Fibroblast of lung (primary cell): Measurements from ENCODE around the gene CUL2. TPM values are rescaled to one million over a fixed set of nuclear protein-coding genes. Genes with fewer than 3 reads are reported as not detected.

Experiments used
- DNase-seq, 2 donors: peaks; one replicate each; pipeline versions ENCODE4 v3.0.0 to v3.0.0-alpha.2; 2010; ENCODE audit warnings: low read depth in 2 of 2
- H2AFZ ChIP-seq: 2 replicates; pipeline ENCODE4 v1.5.1; 2012; ENCODE audit warnings: low read length, control low read depth, inconsistent platforms
- H3K27ac ChIP-seq: 2 replicates; pipeline ENCODE4 v1.5.1; 2011; ENCODE audit warnings: low read length, control low read depth; ENCODE audit not compliant: insufficient read depth
- H3K27me3 ChIP-seq: 2 replicates; pipeline ENCODE4 v1.5.1; 2011; ENCODE audit warnings: mild to moderate bottlenecking, low read length; ENCODE audit not compliant: control insufficient read depth, insufficient read depth
- H3K36me3 ChIP-seq: 2 replicates; pipeline ENCODE4 v1.5.1; 2011; ENCODE audit warnings: low read length; ENCODE audit not compliant: control insufficient read depth, insufficient read depth
- H3K4me1 ChIP-seq: 2 replicates; pipeline ENCODE4 v1.5.1; 2011; ENCODE audit warnings: low read length; ENCODE audit not compliant: control insufficient read depth, insufficient read depth; ENCODE audit errors: extremely low read depth
- H3K4me2 ChIP-seq: 2 replicates; pipeline ENCODE4 v1.5.1; 2011; ENCODE audit warnings: low read length, control low read depth; ENCODE audit not compliant: insufficient read depth; ENCODE audit errors: extremely low read depth
- H3K4me3 ChIP-seq, 4 experiments: fragments of 200-600 bp in 1 of 4; sonication (generic) in 1 of 4; replicated peaks in 1 of 4; 2 replicates each; pipeline ENCODE4 v1.5.1; 2011 to 2016; ENCODE audit warnings: low read length in 4 of 4, low read depth in 3 of 4, mild to moderate bottlenecking in 3 of 4, control low read depth in 2 of 4, inconsistent platforms in 1 of 4, mixed read lengths in 1 of 4; ENCODE audit not compliant: insufficient read depth in 1 of 4; ENCODE audit errors: control extremely low read depth in 1 of 4
- H3K79me2 ChIP-seq: 2 replicates; pipeline ENCODE4 v1.5.1; 2012; ENCODE audit warnings: mild to moderate bottlenecking, low read length, inconsistent platforms; ENCODE audit not compliant: control insufficient read depth, insufficient read depth
- H3K9ac ChIP-seq: 2 replicates; pipeline ENCODE4 v1.5.1; 2011; ENCODE audit warnings: mild to moderate bottlenecking, low read length, control low read depth; ENCODE audit not compliant: insufficient read depth
- H3K9me3 ChIP-seq: 2 replicates; pipeline ENCODE4 v1.5.1; 2012; ENCODE audit warnings: low read depth, low read length; ENCODE audit not compliant: control insufficient read depth, insufficient read depth
- H4K20me1 ChIP-seq: 2 replicates; pipeline ENCODE4 v1.5.1; 2011; ENCODE audit warnings: low read length; ENCODE audit not compliant: control insufficient read depth, insufficient read depth; ENCODE audit errors: extremely low read depth
- CTCF ChIP-seq, 2 donors: IDR thresholded peaks in 1 of 2; conservative IDR thresholded peaks in 1 of 2; 1 replicate in 1 of 2; 2 replicates in 1 of 2; pipeline ENCODE4 v1.5.1; 2011 to 2012; ENCODE audit warnings: low read length in 2 of 2, control low read depth in 1 of 2, inconsistent platforms in 1 of 2, low read depth in 1 of 2, mild to moderate bottlenecking in 1 of 2
- EZH2 ChIP-seq: IDR thresholded peaks from 2 replicates; pipeline ENCODE4 v1.5.1; 2012; ENCODE audit warnings: low read length, control low read depth, mild to moderate bottlenecking; ENCODE audit errors: missing control alignments
- polyA plus RNA-seq, 2 donors: library from polyadenylated mRNA; depleted of rRNA in 1 of 2; stranded (reverse) in 1 of 2; unstranded in 1 of 2; fragments of >200 nt; gene quantifications; 2 replicates each; pipeline ENCODE4 v1.2.1, GENCODE V29; 2011 to 2012; ENCODE audit warnings: missing spikeins in 1 of 2
- total RNA-seq: library from RNA; depleted of rRNA; stranded (reverse); fragments of >200 nt; gene quantifications from 2 replicates; pipeline ENCODE4 v1.2.1, GENCODE V29; 2014

CUL2 gene
- total and polyA plus RNA-seq, 2 donors (not counting 1 experiment from before 2014, with no cell fraction given): 22.8 to 36.0 TPM

GRCh38 chr10:35025916-35026315 is 64.2 kb downstream of the CUL2 start:
- Histone ChIP-seq H3K9me3 (no peaks in the 10 kb centered on the region), H3K4me1 (no peaks in the 10 kb centered on the region), H3K27ac (no peak overlapping the region), H3K36me3 (no peaks in the 10 kb centered on the region), H2AFZ (no peak overlapping the region), H3K27me3 (no peaks in the 10 kb centered on the region), H3K4me2 (no peak overlapping the region), H3K79me2 (no peaks in the 10 kb centered on the region), H3K9ac (no peak overlapping the region), H3K4me3 (no peak overlapping the region), H4K20me1 (no peaks in the 10 kb centered on the region)
- TF ChIP-seq EZH2: no peak
- peak; percentile 57 to 74 for DNase-seq

- no peak for TF ChIP-seq EZH2
- TF ChIP-seq CTCF (conservative IDR thresholded peaks at IDR 0.05 in 1 of 2, IDR thresholded peaks at IDR 0.05 in 1 of 2; ENCODE audit: low read depth in 1 of 2, low read length in 2 of 2): no peak
- no peak overlapping the region for H3K27ac ChIP-seq
- no peaks in the 10 kb centered on the region for H3K4me1 ChIP-seq
- H2AFZ ChIP-seq: no peak overlapping the region
- H3K4me2 ChIP-seq: no peak overlapping the region
- H3K9me3 ChIP-seq: no peaks in the 10 kb centered on the region
- no peaks in the 10 kb centered on the region for H3K36me3 ChIP-seq
- no peaks in the 10 kb centered on the region for H3K27me3 ChIP-seq
- no peak for DNase-seq
- no peaks in the 10 kb centered on the region for H3K79me2 ChIP-seq
- no peaks in the 10 kb centered on the region for H4K20me1 ChIP-seq
- H3K9ac ChIP-seq: no peak overlapping the region
- H3K4me3 ChIP-seq: no peak overlapping the region
Measured at GRCh38 chr10:35020481-35020880, 69.7 kb downstream of the CUL2 start.

- H3K27me3 ChIP-seq: no peaks in the 10 kb centered on the region
- no peak overlapping the region for H3K4me2 ChIP-seq
- H3K9ac ChIP-seq: no peak overlapping the region
- H3K4me3 ChIP-seq: no peak overlapping the region
- H3K4me1 ChIP-seq: no peaks in the 10 kb centered on the region
- TF ChIP-seq EZH2 (no peak), CTCF (conservative IDR thresholded peaks at IDR 0.05 in 1 of 2, IDR thresholded peaks at IDR 0.05 in 1 of 2; ENCODE audit: low read depth in 1 of 2, low read length in 2 of 2) (no peak)
- H2AFZ ChIP-seq: no peak overlapping the region
- DNase-seq: no peak
- no peaks in the 10 kb centered on the region for H3K36me3 ChIP-seq
- H4K20me1 ChIP-seq: no peaks in the 10 kb centered on the region
- H3K9me3 ChIP-seq: no peaks in the 10 kb centered on the region
- no peaks in the 10 kb centered on the region for H3K79me2 ChIP-seq
- no peak overlapping the region for H3K27ac ChIP-seq
Measured at GRCh38 chr10:35019041-35020024, 70.8 kb downstream of the CUL2 start.
